Mesendoderm (in vitro differentiated cells): ENCODE data around the gene SPATA31D3. TPM values are rescaled to one million over a fixed set of nuclear protein-coding genes. Genes with fewer than 3 reads are reported as not detected.
"Not testable (repeated sequence)": the region's sequence is repeated elsewhere in the genome, so short reads cannot be mapped to it uniquely, and the experiment has no call there.

ENCODE experiments used
- DNase-seq: peaks from one replicate; pipeline ENCODE4 v3.0.0; 2013
- H2AK5ac ChIP-seq: 2 replicates; pipeline ENCODE4 v1.6.1; 2013; ENCODE audit warnings: low read length, inconsistent platforms
- H2BK120ac ChIP-seq: 2 replicates; pipeline ENCODE4 v1.6.1; 2013; ENCODE audit warnings: low read depth, mild to moderate bottlenecking, low read length, moderate library complexity, mixed read lengths
- H2BK15ac ChIP-seq: replicated peaks from 2 replicates; pipeline ENCODE4 v1.6.1; 2013; ENCODE audit warnings: low read depth, mild to moderate bottlenecking, moderate library complexity
- H2BK5ac ChIP-seq: 2 replicates; pipeline ENCODE4 v1.6.1; 2013; ENCODE audit warnings: low read length, inconsistent platforms
- H3K18ac ChIP-seq: 2 replicates; pipeline ENCODE4 v1.6.1; 2013; ENCODE audit warnings: mild to moderate bottlenecking, low read length, mixed read lengths
- H3K23ac ChIP-seq: one replicate; pipeline ENCODE4 v1.6.1; 2013; ENCODE audit warnings: low read length
- H3K27ac ChIP-seq: 2 replicates; pipeline ENCODE4 v1.5.1; 2013; ENCODE audit warnings: low read depth, mild to moderate bottlenecking, inconsistent platforms, low read length, moderate library complexity
- H3K27me3 ChIP-seq: 2 replicates; pipeline ENCODE4 v1.6.1; 2013; ENCODE audit warnings: low read length, control low read depth, mild to moderate bottlenecking, inconsistent platforms; ENCODE audit not compliant: insufficient read depth, poor library complexity
- H3K36me3 ChIP-seq: 2 replicates; pipeline ENCODE4 v1.6.1; 2013; ENCODE audit warnings: low read length, inconsistent platforms; ENCODE audit not compliant: control insufficient read depth, insufficient read depth
- H3K4ac ChIP-seq: one replicate; pipeline ENCODE4 v1.6.1; 2013; ENCODE audit warnings: low read depth, mild to moderate bottlenecking, low read length, moderate library complexity
- H3K4me1 ChIP-seq: 2 replicates; pipeline ENCODE4 v1.6.1; 2013; ENCODE audit warnings: low read depth, low read length, inconsistent platforms; ENCODE audit not compliant: control insufficient read depth
- H3K4me2 ChIP-seq: 2 replicates; pipeline ENCODE4 v1.6.1; 2013; ENCODE audit warnings: low read length
- H3K4me3 ChIP-seq: 2 replicates; pipeline ENCODE4 v1.5.1; 2013; ENCODE audit warnings: mild to moderate bottlenecking, low read length
- H3K56ac ChIP-seq: one replicate; pipeline ENCODE4 v1.6.1; 2013; ENCODE audit warnings: low read length
- H3K79me1 ChIP-seq: 2 replicates; pipeline ENCODE4 v1.6.1; 2013; ENCODE audit warnings: low read length, inconsistent platforms
- H3K79me2 ChIP-seq: 2 replicates; pipeline ENCODE4 v1.6.1; 2013; ENCODE audit warnings: mild to moderate bottlenecking, low read length; ENCODE audit not compliant: control insufficient read depth, insufficient read depth
- H3K9ac ChIP-seq: 2 replicates; pipeline ENCODE4 v1.6.1; 2013; ENCODE audit warnings: low read length, inconsistent platforms
- H4K5ac ChIP-seq: one replicate; pipeline ENCODE4 v1.6.1; 2013; ENCODE audit warnings: low read length
- H4K8ac ChIP-seq: one replicate; pipeline ENCODE4 v1.6.1; 2013; ENCODE audit warnings: low read depth, mild to moderate bottlenecking, control low read depth, low read length, moderate library complexity
- WGBS: extraction: QIAGEN DNeasy Blood & Tissue Kit; methylation state at CpG from one replicate; pipeline ENCODE4 v1.1.7; 2013; ENCODE audit warnings: low lambda C conversion rate, missing lambda C conversion rate; ENCODE audit not compliant: insufficient coverage; ENCODE audit errors: extremely low coverage; 5-methylcytosine and 5-hydroxymethylcytosine counted together
- polyA plus RNA-seq, 2 experiments: library from polyadenylated mRNA; stranded (reverse); fragments of 200-250 nt; gene quantifications; one replicate each; pipeline ENCODE4 v1.2.3, GENCODE V29; 2013

Gene SPATA31D3
- polyA plus RNA-seq (2013, experiment 1 of 2): not detected
- polyA plus RNA-seq (2013, experiment 2 of 2): not detected

DNA sequence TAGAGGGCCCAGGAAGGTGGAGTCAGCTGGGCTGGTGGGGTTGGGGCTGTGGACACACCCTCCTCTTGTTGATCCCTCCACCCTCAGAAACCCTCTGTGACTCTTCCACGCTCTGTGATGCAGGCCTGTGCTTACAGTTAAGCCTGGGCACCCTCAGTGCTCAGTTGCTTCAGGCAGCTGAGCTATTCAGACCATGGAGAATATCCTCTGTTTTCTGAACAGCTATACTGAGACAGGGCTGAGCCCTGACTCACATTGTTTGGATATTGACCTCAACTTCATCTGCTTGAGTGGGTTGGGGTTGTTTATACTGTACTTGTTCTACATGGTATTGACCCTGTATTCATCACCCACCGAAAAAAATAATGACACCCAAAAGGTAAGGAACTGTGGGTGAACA, at the start of gene SPATA31D3:
TSS of gene SPATA31D3 (plus strand) at position 108 of the 400 bp plus-strand sequence. CDS start at position 194, 86 bp downstream.
- not testable (repeated sequence) for H3K79me1 ChIP-seq, H2BK5ac ChIP-seq, H3K36me3 ChIP-seq, H2AK5ac ChIP-seq, H2BK15ac ChIP-seq, H3K79me2 ChIP-seq, H3K4me3 ChIP-seq, H3K27me3 ChIP-seq, DNase-seq, H3K23ac ChIP-seq, H3K18ac ChIP-seq, H3K4me2 ChIP-seq, H3K56ac ChIP-seq, H4K5ac ChIP-seq, H3K27ac ChIP-seq, H3K4ac ChIP-seq, H2BK120ac ChIP-seq, H3K9ac ChIP-seq, H3K4me1 ChIP-seq, H4K8ac ChIP-seq
- WGBS: no CpG with 5 or more reads among the region's 2 CpGs

DNA sequence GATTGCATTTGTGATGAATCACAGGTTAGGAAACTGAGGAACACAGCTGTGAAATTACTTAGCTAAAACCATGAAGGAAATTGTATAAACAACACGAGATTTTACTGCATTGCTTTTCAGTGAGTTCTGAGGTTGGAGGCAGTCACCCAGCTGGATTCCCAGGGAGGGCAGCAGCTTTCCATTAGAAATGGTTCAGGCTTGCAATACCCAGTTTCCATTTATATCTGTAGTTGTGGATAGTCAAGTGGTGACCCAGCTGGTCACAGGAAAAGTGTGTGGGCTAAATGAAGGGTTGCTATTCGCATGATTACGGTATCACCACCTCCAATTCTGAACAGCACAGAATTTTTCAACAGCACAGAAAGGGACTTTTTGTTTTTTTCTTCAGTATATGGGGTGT, 49.4 kb upstream of the SPATA31D3 start:
- Histone ChIP-seq H3K79me1 (no peaks in the 10 kb centered on the region), H3K4me3 (no peak overlapping the region), H3K23ac (no peak overlapping the region), H4K8ac (no peak overlapping the region), H3K27ac (no peak overlapping the region), H3K79me2 (no peaks in the 10 kb centered on the region), H3K27me3 (no peaks in the 10 kb centered on the region), H4K5ac (no peak overlapping the region), H3K4me2 (no peak overlapping the region), H3K56ac (no peak overlapping the region), H2AK5ac (no peak overlapping the region), H3K9ac (no peak overlapping the region), H3K18ac (no peak overlapping the region), H2BK120ac (no peak overlapping the region), H2BK15ac (no peak overlapping the region), H3K36me3 (no peaks in the 10 kb centered on the region), H3K4me1 (no peaks in the 10 kb centered on the region), H2BK5ac (no peak overlapping the region), H3K4ac (no peak overlapping the region)
- no peak for DNase-seq
- WGBS: no CpG with 5 or more reads among the region's 3 CpGs

- no peak for DNase-seq
- Histone ChIP-seq H3K27ac (no peak overlapping the region), H3K79me1 (no peaks in the 10 kb centered on the region), H3K9ac (no peak overlapping the region), H3K23ac (no peak overlapping the region), H2BK5ac (no peak overlapping the region), H3K36me3 (no peaks in the 10 kb centered on the region), H3K4me3 (no peak overlapping the region), H3K4me2 (no peak overlapping the region), H3K27me3 (no peaks in the 10 kb centered on the region), H3K4me1 (no peaks in the 10 kb centered on the region), H3K56ac (no peak overlapping the region), H2BK120ac (no peak overlapping the region), H2BK15ac (no peak overlapping the region), H4K8ac (no peak overlapping the region), H3K18ac (no peak overlapping the region), H3K79me2 (no peaks in the 10 kb centered on the region), H3K4ac (no peak overlapping the region), H2AK5ac (no peak overlapping the region), H4K5ac (no peak overlapping the region)
- WGBS: no CpG with 5 or more reads among the region's 1 CpG
Observed at GRCh38 chr9:81894891-81895290, 48.4 kb upstream of the SPATA31D3 start.

GRCh38 chr9:81896070-81896469, 47.2 kb upstream of the SPATA31D3 start:
- Histone ChIP-seq H3K4ac (no peak overlapping the region), H2BK5ac (no peak overlapping the region), H3K23ac (no peak overlapping the region), H3K36me3 (no peaks in the 10 kb centered on the region), H3K18ac (no peak overlapping the region), H3K9ac (no peak overlapping the region), H2BK15ac (no peak overlapping the region), H2AK5ac (no peak overlapping the region), H3K27me3 (no peaks in the 10 kb centered on the region), H3K4me2 (no peak overlapping the region), H3K4me1 (no peaks in the 10 kb centered on the region), H4K5ac (no peak overlapping the region), H3K27ac (no peak overlapping the region), H2BK120ac (no peak overlapping the region), H3K79me2 (no peaks in the 10 kb centered on the region), H4K8ac (no peak overlapping the region), H3K79me1 (no peaks in the 10 kb centered on the region), H3K56ac (no peak overlapping the region), H3K4me3 (no peak overlapping the region)
- DNase-seq: no peak

DNA sequence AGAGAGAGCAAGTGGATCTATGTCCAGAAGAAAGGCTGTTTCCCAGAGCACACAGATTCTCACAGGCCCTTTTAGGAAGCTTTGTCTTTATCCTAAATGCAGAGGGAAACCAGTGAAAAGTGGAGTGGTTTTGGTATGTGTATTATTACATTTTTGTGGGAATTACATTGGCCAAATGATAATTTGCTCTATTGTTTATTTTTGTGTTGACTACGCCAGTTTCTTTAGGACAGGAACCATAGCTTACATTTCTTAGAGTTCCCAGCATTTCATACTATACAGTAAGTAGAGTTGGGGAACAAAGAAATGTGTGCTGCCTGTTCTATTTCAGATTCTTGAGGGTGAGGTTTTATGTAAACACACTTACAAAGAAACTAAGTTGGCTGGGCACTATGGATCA, 44.4 kb upstream of the SPATA31D3 start:
- H4K8ac ChIP-seq: no peak overlapping the region
- no peaks in the 10 kb centered on the region for H3K79me1 ChIP-seq
- no peak for DNase-seq

DNA sequence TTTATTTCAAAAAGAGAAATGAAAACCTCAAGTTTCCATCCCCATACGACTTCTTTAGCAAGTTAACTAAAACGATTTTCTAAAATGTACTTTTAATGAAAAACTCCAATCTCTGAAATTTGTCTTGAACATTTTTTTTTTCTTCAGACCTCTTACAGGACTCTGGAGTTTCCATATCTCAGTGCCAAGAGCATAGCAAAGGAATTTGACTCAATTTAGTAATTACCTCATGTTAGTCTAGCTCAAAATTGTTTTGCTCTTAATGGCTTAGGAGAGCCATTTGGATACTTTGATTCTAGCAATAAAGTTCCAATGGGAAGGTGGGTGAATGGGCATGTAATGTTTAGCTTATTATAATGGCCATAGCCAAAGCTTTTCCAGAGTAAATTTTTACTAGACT, 41.1 kb upstream of the SPATA31D3 start:
- H2AK5ac ChIP-seq: no peak overlapping the region
- H2BK5ac ChIP-seq: no peak overlapping the region
- H2BK15ac ChIP-seq: no peak overlapping the region
- no peaks in the 10 kb centered on the region for H3K79me2 ChIP-seq
- no peak overlapping the region for H3K18ac ChIP-seq
- H3K56ac ChIP-seq: no peak overlapping the region
- no peak overlapping the region for H3K4ac ChIP-seq
- no peaks in the 10 kb centered on the region for H3K27me3 ChIP-seq
- no peaks in the 10 kb centered on the region for H3K79me1 ChIP-seq
- no peak overlapping the region for H3K4me2 ChIP-seq
- no peak overlapping the region for H4K5ac ChIP-seq
- WGBS: no CpG with 5 or more reads among the region's 2 CpGs
- no peak overlapping the region for H3K23ac ChIP-seq
- no peak overlapping the region for H3K4me3 ChIP-seq
- DNase-seq: no peak
- no peak overlapping the region for H2BK120ac ChIP-seq
- H3K27ac ChIP-seq: no peak overlapping the region
- no peak overlapping the region for H4K8ac ChIP-seq
- no peaks in the 10 kb centered on the region for H3K36me3 ChIP-seq
- no peak overlapping the region for H3K9ac ChIP-seq
- no peaks in the 10 kb centered on the region for H3K4me1 ChIP-seq

More for the DNA sequence above, 44.4 kb upstream of the SPATA31D3 start:
- Histone ChIP-seq H3K27ac (no peak overlapping the region), H2BK5ac (no peak overlapping the region), H3K56ac (no peak overlapping the region), H3K4me3 (no peak overlapping the region), H2AK5ac (no peak overlapping the region), H3K9ac (no peak overlapping the region), H3K36me3 (no peaks in the 10 kb centered on the region), H4K5ac (no peak overlapping the region), H3K23ac (no peak overlapping the region), H3K4me2 (no peak overlapping the region), H3K4me1 (no peaks in the 10 kb centered on the region), H3K27me3 (no peaks in the 10 kb centered on the region), H2BK120ac (no peak overlapping the region), H3K4ac (no peak overlapping the region), H2BK15ac (no peak overlapping the region), H3K18ac (no peak overlapping the region), H3K79me2 (no peaks in the 10 kb centered on the region)
- WGBS: no CpG with 5 or more reads among the region's 1 CpG
